Measurements from ENCODE around the gene PRSS8. TPM values are rescaled to one million over a fixed set of nuclear protein-coding genes. Genes with fewer than 3 reads are reported as not detected.
"Not testable (repeated sequence)": the region's sequence is repeated elsewhere in the genome, so short reads cannot be mapped to it uniquely, and the experiment has no call there.

PRSS8 gene
- polyA plus RNA-seq, 3 donors = 1.3 to 159 (median 11.2) TPM

GRCh38 chr16:31111881-31112466, 23.6 kb downstream of the PRSS8 start:
- WGBS, 3 donors = 89 to 94% (median 93%) methylated on average over 21 to 23 of the region's 23 CpGs
- H3K27ac ChIP-seq (ENCODE audit: low read depth, low read length) = no peak overlapping the region

- WGBS, 3 donors = 86 to 89% (median 87%) methylated on average over 26 of the region's 26 CpGs
- no peak overlapping the region for H3K27ac ChIP-seq (ENCODE audit: low read depth, low read length)
Observed at GRCh38 chr16:31110106-31111034, 25.2 kb downstream of the PRSS8 start.

GRCh38 chr16:31109622-31110021, 25.9 kb downstream of the PRSS8 start:
- H3K27ac ChIP-seq (ENCODE audit: low read depth, low read length) = no peak overlapping the region
- 86 to 95% (median 91%) methylated on average over 12 of the region's 12 CpGs for WGBS, 3 donors

DNA sequence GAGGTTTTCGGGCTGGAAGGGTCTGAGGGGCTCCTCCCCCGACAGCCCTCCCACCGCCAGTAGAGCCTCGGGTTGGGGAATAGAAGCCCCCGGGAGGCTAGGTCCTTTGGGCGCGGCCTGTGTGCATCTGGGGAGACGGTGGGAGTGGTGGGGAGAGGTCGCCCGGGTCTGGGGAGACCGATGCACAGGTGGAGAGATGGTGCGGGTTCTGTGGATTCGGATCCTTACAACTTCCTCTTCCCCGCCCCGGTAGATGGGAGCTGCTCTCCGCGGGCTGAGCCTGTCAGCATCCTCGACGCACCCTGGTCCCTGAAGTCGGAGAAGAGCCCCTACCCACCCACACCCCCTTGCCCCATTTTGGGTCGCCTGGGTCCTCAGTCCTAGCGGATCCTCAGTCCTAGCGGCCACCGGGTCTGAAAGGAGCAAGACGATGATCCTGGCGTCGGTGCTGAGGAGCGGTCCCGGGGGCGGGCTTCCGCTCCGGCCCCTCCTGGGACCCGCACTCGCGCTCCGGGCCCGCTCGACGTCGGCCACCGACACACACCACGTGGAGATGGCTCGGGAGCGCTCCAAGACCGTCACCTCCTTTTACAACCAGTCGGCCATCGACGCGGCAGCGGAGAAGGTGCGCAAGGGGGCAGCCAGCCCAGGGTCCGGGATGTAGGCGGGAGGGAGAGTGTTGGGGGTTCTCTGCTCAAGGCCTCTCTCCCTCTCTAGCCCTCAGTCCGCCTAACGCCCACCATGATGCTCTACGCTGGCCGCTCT, 26.6 kb downstream of the PRSS8 start:
- H3K27ac ChIP-seq (ENCODE audit: low read depth, low read length) = no peak overlapping the region
- WGBS, 3 donors = 39 to 42% (median 39%) methylated on average over 47 to 57 of the region's 57 CpGs

- no peak within 1 kb of the TSS for H3K27ac ChIP-seq (ENCODE audit: low read depth, low read length)
- 3 to 4% (median 4%) methylated on average over 60 to 68 of the region's 68 CpGs for WGBS, 3 donors
Observed at GRCh38 chr16:31108035-31108793, 27.3 kb downstream of the PRSS8 start, which contains the start of gene BCKDK. Gene BCKDK, plus strand, starts transcription at chr16:31108386. Its CDS starts 838 bp downstream, at chr16:31109224.

DNA sequence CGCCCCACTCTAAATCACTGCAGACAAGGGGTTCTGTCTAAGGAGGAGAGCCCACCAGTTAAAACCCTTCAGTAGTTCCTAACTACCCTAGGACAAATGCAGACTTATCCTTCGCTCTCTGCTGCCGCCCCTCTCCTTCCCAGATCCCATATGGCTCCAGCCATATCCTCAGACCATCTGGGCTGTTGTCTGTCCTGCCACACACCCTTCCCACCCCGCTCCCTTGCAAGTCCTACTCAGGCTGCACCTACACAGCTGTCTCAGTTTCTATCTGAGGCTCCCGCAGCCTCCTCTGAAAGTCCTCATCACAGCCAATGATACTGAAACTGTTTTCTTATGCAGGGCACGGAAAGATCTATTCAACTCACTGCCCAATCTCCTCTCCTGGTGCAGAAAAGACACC, 28.1 kb downstream of the PRSS8 start:
- no peak overlapping the region for H3K27ac ChIP-seq (ENCODE audit: low read depth, low read length)
- WGBS, 3 donors = 89 to 95% (median 95%) methylated on average over 6 of the region's 6 CpGs

DNA sequence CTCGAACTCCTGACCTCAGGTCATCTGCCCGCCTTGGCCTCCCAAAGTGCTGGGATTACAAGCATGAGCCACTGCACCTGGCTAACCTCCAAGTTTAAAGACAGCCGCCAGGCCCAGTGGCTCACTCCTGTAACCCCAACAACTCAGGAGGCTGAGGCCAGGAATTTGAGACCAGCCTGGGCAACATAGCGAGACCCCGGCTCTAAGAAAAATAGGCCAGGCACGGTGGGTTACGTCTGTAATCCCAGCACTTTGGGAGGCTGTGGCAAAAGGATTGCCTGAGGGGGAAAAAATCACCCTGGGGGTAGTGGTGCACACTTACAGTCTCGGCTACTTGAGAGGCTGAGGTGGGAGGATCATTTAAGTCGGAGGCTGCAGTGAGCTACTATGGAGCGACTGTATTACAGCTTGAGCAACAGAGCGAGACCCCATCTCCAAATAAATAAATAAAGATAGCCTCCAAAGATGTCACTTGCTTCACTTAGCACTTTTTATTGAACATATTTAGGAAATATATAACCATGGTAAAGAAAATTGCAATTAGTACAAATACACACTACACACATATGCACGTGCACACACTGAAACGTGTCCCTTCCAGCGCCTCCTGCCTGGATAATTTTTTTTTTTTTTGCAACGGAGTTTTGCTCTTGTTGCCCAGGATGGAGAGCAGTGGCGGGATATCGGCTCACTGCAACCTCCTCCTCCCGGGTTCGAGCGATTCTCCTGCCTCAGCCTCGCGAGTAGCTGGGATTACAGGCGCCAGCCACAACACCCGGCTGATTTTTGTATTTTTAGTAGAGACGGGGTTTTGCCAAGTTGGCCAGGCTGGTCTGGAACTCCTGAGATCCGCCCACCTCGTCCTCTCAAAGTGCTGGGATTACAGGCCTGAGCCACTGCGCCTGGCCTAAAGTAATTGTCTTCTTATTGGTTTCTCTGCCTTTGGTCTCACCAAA, 28.7 kb downstream of the PRSS8 start:
- no peak overlapping the region for H3K27ac ChIP-seq (ENCODE audit: low read depth, low read length)
- 90 to 94% (median 92%) methylated on average over 28 of the region's 28 CpGs for WGBS, 3 donors

DNA sequence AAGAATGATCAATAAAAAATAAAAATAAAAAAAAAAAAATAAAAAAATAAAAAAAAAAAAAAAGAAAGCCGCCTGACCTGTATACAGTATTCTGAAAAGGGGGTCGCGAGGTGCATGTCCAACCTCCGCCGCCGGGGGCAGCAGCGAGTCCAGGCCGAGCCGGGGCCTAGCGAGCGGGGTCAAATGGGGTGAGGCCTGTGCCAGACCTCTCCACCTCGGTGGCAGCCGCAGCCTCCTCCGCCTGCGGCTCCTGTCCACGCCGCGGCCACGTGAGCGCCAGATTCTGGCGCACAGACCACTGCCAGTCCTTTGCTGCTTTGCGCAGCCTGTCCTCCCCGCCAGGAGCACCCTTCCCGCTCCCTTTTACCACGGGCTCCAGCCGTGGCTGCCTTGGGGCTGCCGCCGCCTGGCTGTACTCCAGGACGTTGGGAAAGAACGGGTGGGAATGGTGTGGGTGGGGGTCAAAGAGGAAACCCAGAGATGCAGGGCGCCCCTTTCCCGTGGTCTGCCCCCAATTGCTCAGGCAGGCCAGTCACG, 29.8 kb downstream of the PRSS8 start:
- H3K27ac ChIP-seq (ENCODE audit: low read depth, low read length) = no peak overlapping the region
- 9 to 10% (median 10%) methylated on average over 33 of the region's 33 CpGs for WGBS, 3 donors

DNA sequence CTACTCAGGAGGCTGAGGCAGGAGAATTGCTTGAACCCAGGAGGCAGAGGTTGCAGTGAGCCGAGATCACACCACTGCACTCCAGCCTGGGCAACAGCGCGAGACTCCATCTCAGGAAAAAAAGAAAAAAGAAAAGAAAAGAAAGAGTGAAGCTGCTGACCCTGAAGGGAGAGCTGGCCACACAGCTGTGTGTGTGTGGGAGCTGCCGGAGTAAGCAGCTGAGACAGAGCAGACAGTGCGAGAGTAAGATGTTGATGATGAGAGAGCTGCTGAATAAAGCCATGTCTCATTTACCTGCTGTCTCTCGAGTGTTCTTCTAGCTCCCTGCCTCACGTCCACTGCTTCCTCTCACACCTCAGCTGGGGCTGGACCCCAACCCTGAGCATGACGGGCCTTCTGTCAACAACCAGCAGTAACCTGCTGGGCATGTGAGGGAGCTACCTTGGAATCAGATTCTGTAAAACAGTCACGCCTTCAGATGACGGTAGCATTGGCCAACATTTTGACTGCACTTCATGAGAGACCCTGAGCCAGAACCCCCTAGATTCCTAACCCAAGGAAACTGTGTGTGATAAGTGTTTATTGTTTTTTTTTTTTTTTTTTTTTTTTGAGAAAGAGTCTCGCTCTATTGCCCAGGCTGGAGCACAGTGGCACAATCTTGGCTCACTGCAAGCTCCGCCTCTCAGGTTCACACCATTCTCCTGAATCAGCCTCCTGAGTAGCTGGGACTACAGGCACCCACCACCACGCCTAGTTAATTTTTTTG, 34.5 kb downstream of the PRSS8 start:
- H3K27ac ChIP-seq (ENCODE audit: low read depth, low read length) = not testable (repeated sequence)
- WGBS, 3 donors = 69 to 82% (median 69%) methylated on average over 11 to 13 of the region's 13 CpGs

DNA sequence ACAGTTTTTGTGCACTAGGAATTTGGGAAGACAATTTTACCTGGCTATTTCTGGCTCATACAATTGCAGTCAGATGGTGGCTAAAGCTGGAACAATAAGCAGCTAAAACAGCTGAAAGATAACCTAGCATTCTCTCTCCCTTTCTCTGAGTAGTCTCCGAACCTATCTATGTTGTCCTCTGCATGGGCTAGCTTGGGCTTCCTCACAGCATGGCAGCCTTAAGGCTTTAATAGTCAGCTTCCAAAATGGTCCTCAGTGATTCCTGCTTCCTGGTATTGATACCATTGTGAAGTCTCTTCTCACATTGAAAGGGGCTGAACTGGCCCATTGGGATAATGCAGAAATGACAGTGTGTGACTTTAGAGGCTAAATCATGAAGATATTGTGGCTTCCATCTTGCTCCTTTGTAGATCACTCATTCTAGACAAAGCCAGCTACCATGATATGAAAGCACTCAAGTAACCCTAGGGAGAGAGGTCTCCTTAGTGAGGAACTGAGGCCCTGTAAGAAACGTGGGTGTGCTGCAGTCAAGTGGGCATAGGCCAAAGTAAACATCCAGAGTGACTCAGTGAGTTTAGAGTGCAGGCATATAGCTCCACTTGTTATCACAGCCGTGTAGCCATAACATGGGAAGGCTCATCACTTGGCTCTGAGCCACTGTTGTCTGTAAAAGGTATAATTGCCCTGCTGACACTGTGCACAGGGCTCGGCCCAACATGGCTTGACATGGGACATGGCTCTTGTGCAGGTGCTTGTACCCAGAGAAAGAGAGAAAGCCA, 35.5 kb downstream of the PRSS8 start:
- WGBS, 3 donors = 69 to 77% (median 71%) methylated on average over 4 of the region's 4 CpGs
- no peak overlapping the region for H3K27ac ChIP-seq (ENCODE audit: low read depth, low read length)

DNA sequence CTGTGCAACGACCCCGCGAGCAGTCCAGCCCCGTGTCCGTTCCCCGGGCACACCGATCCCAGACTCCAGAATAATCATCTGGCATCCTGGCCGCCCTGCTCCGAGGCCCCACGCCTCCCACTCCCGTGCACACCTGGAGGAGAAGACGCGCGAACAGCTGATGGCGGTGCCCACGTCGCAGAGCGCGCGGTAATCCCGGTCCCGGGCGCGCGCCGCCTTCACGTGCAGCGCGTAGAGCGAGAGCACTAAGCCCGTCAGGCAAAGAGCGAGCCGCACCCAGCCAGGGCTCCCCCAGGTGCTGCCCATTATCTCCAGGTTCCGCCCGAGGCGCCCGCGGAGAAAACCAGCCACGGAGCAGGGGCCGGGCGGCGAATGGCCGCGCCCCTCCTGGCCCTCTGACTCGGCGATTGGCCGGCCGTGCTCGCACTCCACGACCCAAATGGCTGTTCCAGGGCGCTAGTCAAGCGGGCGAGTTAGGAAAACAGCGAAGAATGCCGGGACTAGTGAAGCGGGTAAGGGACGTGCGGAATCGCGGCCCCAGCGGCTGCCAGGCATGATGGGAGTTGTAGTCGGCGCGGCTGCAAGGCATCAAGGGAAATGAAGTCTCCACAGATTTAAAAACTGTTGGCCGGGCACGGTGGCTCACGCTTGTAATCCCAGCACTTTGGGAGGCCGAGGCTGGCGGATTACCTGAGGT, 41.0 kb downstream of the PRSS8 start, which contains the start of gene VKORC1:
VKORC1 (minus strand) TSS at position 374 of the 697 bp plus-strand sequence; CDS start at position 306, 68 bp downstream.
- WGBS, 3 donors = 0% methylated on average over 69 of the region's 69 CpGs

GRCh38 chr16:31094088-31094423, 41.5 kb downstream of the PRSS8 start:
- 0 to 1% (median 1%) methylated on average over 20 of the region's 20 CpGs for WGBS, 3 donors
- no peak overlapping the region for H3K27ac ChIP-seq (ENCODE audit: low read depth, low read length)

More for the DNA sequence above, 41.0 kb downstream of the PRSS8 start, which contains the start of gene VKORC1:
- H3K27ac ChIP-seq (ENCODE audit: low read depth, low read length) = no peak within 1 kb of the TSS

- no peak overlapping the region for H3K27ac ChIP-seq (ENCODE audit: low read depth, low read length)
- 39 to 54% (median 48%) methylated on average over 17 of the region's 17 CpGs for WGBS, 3 donors
Observed at GRCh38 chr16:31093132-31093703, 42.3 kb downstream of the PRSS8 start.

DNA sequence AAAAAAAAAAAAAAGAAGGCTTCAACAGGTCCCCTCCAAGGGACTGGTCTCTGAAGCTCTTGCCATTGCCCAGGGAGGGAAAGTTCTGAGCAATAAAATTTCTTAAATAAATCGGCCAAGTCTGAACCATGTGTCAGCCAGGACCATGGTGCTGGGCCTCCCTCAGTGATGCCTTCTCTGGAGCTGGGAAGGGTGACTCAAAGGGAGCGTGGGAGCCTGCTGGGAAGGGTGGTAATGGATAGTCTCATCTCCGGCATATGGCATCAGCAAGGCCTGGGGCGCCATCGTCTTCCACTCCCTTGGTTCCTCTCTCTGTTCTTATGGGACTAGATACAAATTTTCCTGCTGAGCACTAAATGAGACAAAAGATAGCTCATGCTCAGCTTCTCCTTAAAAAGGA, 43.2 kb downstream of the PRSS8 start:
- 91 to 97% (median 93%) methylated on average over 5 of the region's 5 CpGs for WGBS, 3 donors
- no peak overlapping the region for H3K27ac ChIP-seq (ENCODE audit: low read depth, low read length)

- WGBS, 3 donors = 83 to 100% (median 89%) methylated on average over 2 of the region's 2 CpGs
- no peak overlapping the region for H3K27ac ChIP-seq (ENCODE audit: low read depth, low read length)
Observed at GRCh38 chr16:31090540-31090939, 45.0 kb downstream of the PRSS8 start.

Measured in adipose tissue (tissue), 3 donors.